GM21526 (cell line): Measurements from ENCODE around the gene MUC4.
"Not testable (repeated sequence)": the region's sequence is repeated elsewhere in the genome, so short reads cannot be mapped to it uniquely, and the experiment has no call there.

Experiments
- ATAC-seq: cut with Tn5 transposase; IDR thresholded peaks from one replicate; pipeline ENCODE4 v1.9.1; 2021; ENCODE audit warnings: moderate library complexity; ENCODE audit not compliant: unreplicated experiment, low FRiP score

The MUC4 gene

GRCh38 chr3:195763076-195763830 lies 48.5 kb downstream of the MUC4 start:
- ATAC-seq = no peak

- ATAC-seq = no peak
These were observed 49.1 kb downstream of the MUC4 start for GRCh38 chr3:195762611-195763010.

- no peak for ATAC-seq
These were observed 49.5 kb downstream of the MUC4 start for GRCh38 chr3:195762249-195762585.

- no peak for ATAC-seq
These were observed 50.0 kb downstream of the MUC4 start for GRCh38 chr3:195761567-195762248.

GRCh38 chr3:195761123-195761566 lies 50.6 kb downstream of the MUC4 start:
- ATAC-seq = no peak

GRCh38 chr3:195760345-195761122 lies 51.2 kb downstream of the MUC4 start:
- no peak for ATAC-seq

GRCh38 chr3:195758721-195759353 lies 52.9 kb downstream of the MUC4 start:
- no peak for ATAC-seq

GRCh38 chr3:195757827-195758226 lies 53.9 kb downstream of the MUC4 start:
- no peak for ATAC-seq

- no peak for ATAC-seq
These were observed 54.3 kb downstream of the MUC4 start for GRCh38 chr3:195757438-195757770.

- no peak for ATAC-seq
These were observed 55.7 kb downstream of the MUC4 start for GRCh38 chr3:195755791-195756676.

- no peak for ATAC-seq
These were observed 56.3 kb downstream of the MUC4 start for GRCh38 chr3:195755391-195755790.

GRCh38 chr3:195754906-195755305 lies 56.8 kb downstream of the MUC4 start:
- no peak for ATAC-seq

- no peak for ATAC-seq
These were observed 57.6 kb downstream of the MUC4 start for GRCh38 chr3:195754141-195754540.

- ATAC-seq = no peak
These were observed 58.1 kb downstream of the MUC4 start for GRCh38 chr3:195753581-195753980.

GRCh38 chr3:195752546-195753331 lies 59.0 kb downstream of the MUC4 start:
- no peak for ATAC-seq

GRCh38 chr3:195752066-195752465 lies 59.7 kb downstream of the MUC4 start:
- ATAC-seq = no peak

- no peak for ATAC-seq
These were observed 60.2 kb downstream of the MUC4 start for GRCh38 chr3:195751560-195751959.

- ATAC-seq = no peak
These were observed 60.8 kb downstream of the MUC4 start for GRCh38 chr3:195750797-195751520.

- not testable (repeated sequence) for ATAC-seq
These were observed 62.6 kb downstream of the MUC4 start for GRCh38 chr3:195749101-195749500.
